Measurements from ENCODE around the gene YY1. TPM values are rescaled to one million over a fixed set of nuclear protein-coding genes. Genes with fewer than 3 reads are reported as not detected.

YY1 gene
- total and polyA plus RNA-seq, 2 of the 8 experiments (the other 6 are each of a cell fraction or from before 2014, with no cell fraction given), result 26.4 to 106 TPM

- peak overlapping the region; percentile 56 to 68 for H3K4me2 ChIP-seq (ENCODE audit: insufficient read depth in 1 of 2, low read depth in 2 of 2, low read length in 2 of 2)
- no peak overlapping the region for H2BK120ac ChIP-seq (replicated peaks; ENCODE audit: low read depth, low read length)
- peak overlapping the region; percentile 97 for H4K8ac ChIP-seq (ENCODE audit: extremely low read depth, insufficient read depth, low read length)
- H4K5ac ChIP-seq (ENCODE audit: insufficient read length, low read depth, low read length), result peak overlapping the region; percentile 97
- H3K9ac ChIP-seq (replicated peaks in 1 of 4; ENCODE audit: extremely low read depth in 1 of 4, low read depth in 3 of 4, low read length in 3 of 4), result peak overlapping the region; percentile 92 to 98 (median 96)
- H3K23ac ChIP-seq (ENCODE audit: insufficient read length), result no peak overlapping the region
- no peaks in the 10 kb centered on the region; the same call in 1 of the 2 replicates for H3K23me2 ChIP-seq (ENCODE audit: low read depth, low read length)
- H3K27me3 ChIP-seq (replicated peaks in 1 of 4; ENCODE audit: control insufficient read depth in 3 of 4, extremely low read depth in 1 of 4, insufficient read depth in 3 of 4, low read length in 3 of 4), result no peaks in the 10 kb centered on the region
- H3K4me3 ChIP-seq (ENCODE audit: extremely low read depth in 1 of 4, insufficient read depth in 2 of 4, low read depth in 3 of 4, low read length in 4 of 4), result peak overlapping the region; percentile 87 to 100 (median 94)
- H4K91ac ChIP-seq (replicated peaks; ENCODE audit: insufficient read length, low read length), result peak overlapping the region; percentile 91
- CTCF ChIA-PET (ENCODE audit: partially characterized antibody), result no interaction called here
- DNase-seq (ENCODE audit: low read depth in 1 of 2, low spot score in 2 of 2), result no peak
- H3K18ac ChIP-seq (ENCODE audit: extremely low read depth, low read length), result peak overlapping the region; percentile 32
- H3K14ac ChIP-seq (ENCODE audit: insufficient read length), result no peak overlapping the region
- H3K79me2 ChIP-seq (ENCODE audit: control insufficient read depth in 1 of 2, insufficient read depth in 2 of 2, low read length in 2 of 2), result peaks cover 69 to 84% of the 10 kb centered on the region in 2 experiments
- peak overlapping the region; percentile 93 for H3K56ac ChIP-seq (replicated peaks; ENCODE audit: insufficient read length, low read depth, low read length)
- H2BK15ac ChIP-seq (ENCODE audit: low read length), result no peak overlapping the region
- peak overlapping the region; percentile 80; the same call in 1 of the 2 replicates for H2BK12ac ChIP-seq (ENCODE audit: low read depth, low read length)
- H2AK5ac ChIP-seq (ENCODE audit: low read depth, low read length), result peak overlapping the region; percentile 94
- H3K9me3 ChIP-seq (ENCODE audit: insufficient read depth in 2 of 2, low read depth in 1 of 2, low read length in 1 of 2), result no peaks in the 10 kb centered on the region
- H3K27ac ChIP-seq (ENCODE audit: low read depth, low read length), result peak overlapping the region; percentile 82
- H3K4me1 ChIP-seq (replicated peaks in 1 of 4; ENCODE audit: control insufficient read depth in 3 of 4, insufficient read depth in 4 of 4, low read length in 3 of 4), result peaks cover 2 to 14% (median 5%) of the 10 kb centered on the region in 4 experiments; a peak in 3 of 7 replicates
- POLR2A ChIA-PET (ENCODE audit: partially characterized antibody), result interaction anchor here (1.4 kb wide), 1 partner anchor 58 kb away, joined by 3 read pairs; no protein-coding TSS in a partner anchor
- no peak for FAIRE-seq
- no peak overlapping the region for H2AFZ ChIP-seq (ENCODE audit: low read length)
- peak overlapping the region; percentile 75 for H3K4ac ChIP-seq (replicated peaks; ENCODE audit: insufficient read length, low read depth, low read length)
- peaks cover 3% of the 10 kb centered on the region; the same call in 1 of the 2 replicates for H3K79me1 ChIP-seq (ENCODE audit: low read depth, low read length)
- peaks cover 0 to 5% (median 2%) of the 10 kb centered on the region in 4 experiments; a peak in 3 of 8 replicates for H3K36me3 ChIP-seq (ENCODE audit: control insufficient read depth in 2 of 4, insufficient read depth in 4 of 4, low read length in 3 of 4)
- WGBS, 2 experiments (ENCODE audit: extremely low coverage in 1 of 2, insufficient coverage in 1 of 2, insufficient read length in 1 of 2, insufficient replicate concordance in 2 of 2, low coverage in 1 of 2, low lambda C conversion rate in 2 of 2, missing lambda C conversion rate in 1 of 2), result 2% methylated on average over 80 of the region's 93 CpGs; no CpG with 5 or more reads in 1 of the 2 experiments
- H2BK5ac ChIP-seq (ENCODE audit: low read depth, low read length), result peak overlapping the region; percentile 95
- H2BK20ac ChIP-seq (ENCODE audit: low read length), result no peak overlapping the region
- peaks cover 22 to 35% of the 10 kb centered on the region in 2 experiments for H4K20me1 ChIP-seq (replicated peaks in 1 of 2; ENCODE audit: control insufficient read depth in 1 of 2, insufficient read depth in 2 of 2, low read length in 2 of 2)
- TF ChIP-seq RFX5 (IDR thresholded peaks at IDR 0.05; ENCODE audit: borderline replicate concordance, low read depth, low read length), result no peak
- no peak for TF ChIP-seq SUZ12 (IDR thresholded peaks at IDR 0.05; ENCODE audit: low read length)
- TF ChIP-seq PHF8 (conservative IDR thresholded peaks at IDR 0.05; ENCODE audit: low read depth, low read length), result peak; percentile 52
- TF ChIP-seq POU5F1 (IDR thresholded peaks at IDR 0.05; ENCODE audit: low read depth, low read length), result no peak
- TF ChIP-seq, protein P1, sequence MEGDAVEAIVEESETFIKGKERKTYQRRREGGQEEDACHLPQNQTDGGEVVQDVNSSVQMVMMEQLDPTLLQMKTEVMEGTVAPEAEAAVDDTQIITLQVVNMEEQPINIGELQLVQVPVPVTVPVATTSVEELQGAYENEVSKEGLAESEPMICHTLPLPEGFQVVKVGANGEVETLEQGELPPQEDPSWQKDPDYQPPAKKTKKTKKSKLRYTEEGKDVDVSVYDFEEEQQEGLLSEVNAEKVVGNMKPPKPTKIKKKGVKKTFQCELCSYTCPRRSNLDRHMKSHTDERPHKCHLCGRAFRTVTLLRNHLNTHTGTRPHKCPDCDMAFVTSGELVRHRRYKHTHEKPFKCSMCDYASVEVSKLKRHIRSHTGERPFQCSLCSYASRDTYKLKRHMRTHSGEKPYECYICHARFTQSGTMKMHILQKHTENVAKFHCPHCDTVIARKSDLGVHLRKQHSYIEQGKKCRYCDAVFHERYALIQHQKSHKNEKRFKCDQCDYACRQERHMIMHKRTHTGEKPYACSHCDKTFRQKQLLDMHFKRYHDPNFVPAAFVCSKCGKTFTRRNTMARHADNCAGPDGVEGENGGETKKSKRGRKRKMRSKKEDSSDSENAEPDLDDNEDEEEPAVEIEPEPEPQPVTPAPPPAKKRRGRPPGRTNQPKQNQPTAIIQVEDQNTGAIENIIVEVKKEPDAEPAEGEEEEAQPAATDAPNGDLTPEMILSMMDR (IDR thresholded peaks at IDR 0.05; ENCODE audit: control extremely low read depth in 1 of 3, insufficient read depth in 1 of 3, low read depth in 1 of 3, low read length in 3 of 3), result no peak
- TF ChIP-seq E2F6 (IDR thresholded peaks at IDR 0.05), result no peak
- no peak for TF ChIP-seq BCL11A (IDR thresholded peaks at IDR 0.05; ENCODE audit: low read depth in 2 of 2, low read length in 2 of 2)
- no peak for TF ChIP-seq CREB1 (IDR thresholded peaks at IDR 0.05)
- TF ChIP-seq KDM4A (IDR thresholded peaks at IDR 0.05; ENCODE audit: low read depth, low read length, severe bottlenecking), result no peak
Measured at GRCh38 chr14:100239211-100239839, 381 bp downstream of the YY1 start.
